Stomach (tissue), 4 donors: ENCODE data around the gene CFI.
A peak's percentile ranks its signal among the peaks of the same experiment; 100 is the strongest.

Experiments used
- POLR2A ChIP-seq, 4 donors: fragments of 450-650 bp; IDR thresholded peaks; one replicate each; pipeline ENCODE4 v1.6.1; 2016; ENCODE audit warnings: antibody characterized with exemption in 4 of 4, control low read depth in 2 of 4, mild to moderate bottlenecking in 1 of 4, moderate library complexity in 1 of 4
- TF ChIP-seq, protein P1 (sequence below), 7 experiments: fragments of 450-650 bp in 4 of 7; fragments of 200-600 bp in 3 of 7; sonication (generic) in 3 of 7; IDR thresholded peaks; one replicate each; pipeline ENCODE4 v1.5.1; 2016 to 2019; ENCODE audit warnings: antibody characterized with exemption in 7 of 7, control low read depth in 2 of 7, mild to moderate bottlenecking in 1 of 7

DNA sequence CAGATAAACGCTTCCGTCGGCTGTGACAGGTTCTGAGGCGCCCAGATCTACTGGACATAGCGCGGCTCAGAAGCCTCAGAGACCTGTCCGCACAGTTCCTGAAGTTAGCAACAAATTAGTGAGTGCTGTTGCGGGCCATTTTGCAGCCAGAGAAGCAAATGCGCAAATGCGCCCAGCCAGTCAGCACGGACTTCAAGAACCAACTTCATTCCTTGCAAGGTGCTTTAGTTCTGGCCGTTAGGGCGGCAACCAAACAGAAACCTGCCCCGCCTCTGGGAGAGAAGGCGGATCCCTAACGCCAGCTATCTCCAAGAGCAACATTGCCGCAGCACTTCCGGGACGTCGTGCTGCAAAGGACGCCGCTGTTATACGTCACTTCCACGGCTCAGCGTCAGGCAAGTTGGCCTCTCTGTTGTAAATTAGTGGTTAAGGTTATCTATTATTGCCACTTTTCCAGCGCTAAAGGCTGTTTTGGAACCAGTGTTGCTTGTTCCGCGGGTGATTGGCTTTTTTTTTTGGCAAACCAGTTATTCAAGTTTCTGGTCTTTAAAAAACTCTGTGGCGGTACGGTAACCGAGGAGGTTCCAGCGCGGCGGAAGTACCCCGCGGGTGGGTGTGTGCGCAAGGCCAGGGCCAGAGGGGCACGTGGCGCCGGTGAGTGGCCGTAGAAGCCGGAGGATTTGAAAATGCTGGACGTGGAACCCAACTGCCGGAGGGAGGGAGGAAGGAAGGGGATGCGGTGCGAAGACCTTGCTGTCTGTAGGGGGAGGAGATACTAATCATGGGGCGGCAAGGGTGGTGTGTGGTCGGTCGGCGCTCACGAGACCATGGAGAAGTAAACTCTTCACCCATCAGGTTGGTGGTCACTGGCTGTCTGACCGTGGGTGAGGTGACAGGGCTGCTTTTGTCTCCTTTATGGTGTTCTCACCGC, 13.6 kb upstream of the CFI start, which contains the start of gene GAR1:
- TF ChIP-seq, protein P1, sequence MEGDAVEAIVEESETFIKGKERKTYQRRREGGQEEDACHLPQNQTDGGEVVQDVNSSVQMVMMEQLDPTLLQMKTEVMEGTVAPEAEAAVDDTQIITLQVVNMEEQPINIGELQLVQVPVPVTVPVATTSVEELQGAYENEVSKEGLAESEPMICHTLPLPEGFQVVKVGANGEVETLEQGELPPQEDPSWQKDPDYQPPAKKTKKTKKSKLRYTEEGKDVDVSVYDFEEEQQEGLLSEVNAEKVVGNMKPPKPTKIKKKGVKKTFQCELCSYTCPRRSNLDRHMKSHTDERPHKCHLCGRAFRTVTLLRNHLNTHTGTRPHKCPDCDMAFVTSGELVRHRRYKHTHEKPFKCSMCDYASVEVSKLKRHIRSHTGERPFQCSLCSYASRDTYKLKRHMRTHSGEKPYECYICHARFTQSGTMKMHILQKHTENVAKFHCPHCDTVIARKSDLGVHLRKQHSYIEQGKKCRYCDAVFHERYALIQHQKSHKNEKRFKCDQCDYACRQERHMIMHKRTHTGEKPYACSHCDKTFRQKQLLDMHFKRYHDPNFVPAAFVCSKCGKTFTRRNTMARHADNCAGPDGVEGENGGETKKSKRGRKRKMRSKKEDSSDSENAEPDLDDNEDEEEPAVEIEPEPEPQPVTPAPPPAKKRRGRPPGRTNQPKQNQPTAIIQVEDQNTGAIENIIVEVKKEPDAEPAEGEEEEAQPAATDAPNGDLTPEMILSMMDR (IDR thresholded peaks at IDR 0.05), result no peak
- peak in 1 of 4 donors; percentile 29 for TF ChIP-seq POLR2A (IDR thresholded peaks at IDR 0.05)
